ENCODE results near the gene TCF7.

TCF7 gene

DNA sequence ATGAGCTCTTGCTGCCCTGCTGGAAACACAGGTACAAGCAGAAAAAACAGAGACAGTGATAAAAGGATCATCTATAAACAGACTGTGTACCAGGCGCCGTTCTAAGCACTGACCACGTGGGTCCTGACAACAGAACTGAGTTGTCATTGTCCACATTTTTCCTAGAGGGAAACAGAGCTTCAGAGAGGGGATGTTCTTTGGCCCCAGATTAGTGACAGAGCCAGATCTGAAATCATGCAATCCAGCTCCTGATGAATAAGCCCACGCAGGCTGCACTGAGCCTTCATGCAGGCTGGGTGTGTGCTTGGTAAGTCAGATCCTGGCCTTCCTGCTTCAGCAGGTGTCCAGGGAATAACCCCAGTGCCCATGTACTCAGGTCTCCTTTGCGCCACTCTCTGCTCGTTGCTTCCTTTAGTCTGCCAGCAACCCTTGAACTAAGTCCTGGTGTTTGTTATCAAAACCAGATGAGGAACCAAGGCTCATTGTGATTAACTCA is 22.8 kb upstream of the TCF7 start:
- FAIRE-seq, result no peak
- DNase-seq (ENCODE audit: insufficient read length, low spot score), result no peak
- TF ChIP-seq, protein P1, sequence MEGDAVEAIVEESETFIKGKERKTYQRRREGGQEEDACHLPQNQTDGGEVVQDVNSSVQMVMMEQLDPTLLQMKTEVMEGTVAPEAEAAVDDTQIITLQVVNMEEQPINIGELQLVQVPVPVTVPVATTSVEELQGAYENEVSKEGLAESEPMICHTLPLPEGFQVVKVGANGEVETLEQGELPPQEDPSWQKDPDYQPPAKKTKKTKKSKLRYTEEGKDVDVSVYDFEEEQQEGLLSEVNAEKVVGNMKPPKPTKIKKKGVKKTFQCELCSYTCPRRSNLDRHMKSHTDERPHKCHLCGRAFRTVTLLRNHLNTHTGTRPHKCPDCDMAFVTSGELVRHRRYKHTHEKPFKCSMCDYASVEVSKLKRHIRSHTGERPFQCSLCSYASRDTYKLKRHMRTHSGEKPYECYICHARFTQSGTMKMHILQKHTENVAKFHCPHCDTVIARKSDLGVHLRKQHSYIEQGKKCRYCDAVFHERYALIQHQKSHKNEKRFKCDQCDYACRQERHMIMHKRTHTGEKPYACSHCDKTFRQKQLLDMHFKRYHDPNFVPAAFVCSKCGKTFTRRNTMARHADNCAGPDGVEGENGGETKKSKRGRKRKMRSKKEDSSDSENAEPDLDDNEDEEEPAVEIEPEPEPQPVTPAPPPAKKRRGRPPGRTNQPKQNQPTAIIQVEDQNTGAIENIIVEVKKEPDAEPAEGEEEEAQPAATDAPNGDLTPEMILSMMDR (IDR thresholded peaks at IDR 0.05; ENCODE audit: insufficient read depth, missing control alignments), result no peak

DNA sequence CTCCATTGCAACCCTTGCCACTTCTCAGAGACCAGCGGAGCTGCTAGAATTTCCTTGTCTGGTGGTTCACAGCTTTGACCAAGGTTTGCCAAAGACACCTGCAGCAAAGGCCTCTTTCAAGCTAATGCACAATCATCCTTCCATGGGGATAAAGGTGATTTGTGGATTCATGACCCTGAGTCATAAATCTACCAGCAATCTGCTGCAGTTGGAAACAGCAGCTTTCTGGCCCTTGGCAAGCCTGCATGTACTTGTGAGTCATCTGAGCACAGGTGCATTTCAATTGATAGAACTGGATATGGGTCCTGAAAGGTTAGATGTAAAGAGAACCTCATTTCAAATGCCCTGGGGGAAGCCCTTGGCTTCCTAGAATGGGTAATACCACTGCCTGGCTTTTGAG is 21.6 kb upstream of the TCF7 start:
- FAIRE-seq (no peak), DNase-seq (ENCODE audit: insufficient read length, low spot score) (no peak)
- TF ChIP-seq, protein P1 (IDR thresholded peaks at IDR 0.05; ENCODE audit: insufficient read depth, missing control alignments), result no peak

DNA sequence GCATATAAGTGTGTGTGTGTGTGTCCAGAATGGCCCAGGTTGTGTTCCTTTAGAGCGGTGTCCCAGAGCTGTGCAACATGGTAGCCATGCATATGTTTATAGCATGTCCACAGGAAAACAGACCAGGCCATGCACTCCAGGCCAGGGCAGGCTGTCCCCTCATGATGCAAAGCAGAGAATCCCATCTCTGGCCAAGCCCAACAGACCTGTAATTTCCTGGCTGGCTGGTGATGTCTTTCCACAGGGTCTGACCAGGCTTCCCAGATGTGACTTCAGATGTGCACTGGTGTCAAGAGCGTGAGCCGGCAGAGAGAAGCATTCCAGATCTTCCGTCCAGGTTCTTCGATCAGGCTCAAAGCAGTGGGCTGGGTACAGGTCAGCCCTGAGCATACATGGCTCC is 21.1 kb upstream of the TCF7 start:
- FAIRE-seq, result no peak
- no peak for DNase-seq (ENCODE audit: insufficient read length, low spot score)
- TF ChIP-seq, protein P1 (IDR thresholded peaks at IDR 0.05; ENCODE audit: insufficient read depth, missing control alignments), result no peak

DNA sequence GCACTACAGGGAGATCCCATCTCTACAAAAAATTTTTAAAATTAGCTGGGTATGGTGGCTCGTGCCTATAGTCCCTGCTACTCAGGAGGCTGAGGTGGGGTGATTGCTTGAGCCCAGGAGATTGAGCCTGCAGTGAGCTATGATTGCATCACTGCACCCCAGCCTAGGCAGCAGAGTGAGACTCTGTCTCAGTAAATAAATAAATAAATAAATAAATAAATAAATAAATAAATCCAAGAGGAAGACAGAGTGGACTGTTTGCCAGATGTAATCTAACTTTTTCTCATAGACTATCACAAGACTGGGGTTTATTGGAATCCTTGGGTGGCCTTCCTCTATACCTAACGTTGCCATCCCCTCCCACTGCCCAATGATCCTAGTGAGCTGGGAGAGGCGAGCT is 19.2 kb upstream of the TCF7 start:
- DNase-seq (ENCODE audit: insufficient read length, low spot score) (no peak), FAIRE-seq (no peak)
- TF ChIP-seq, protein P1 (IDR thresholded peaks at IDR 0.05; ENCODE audit: insufficient read depth, missing control alignments), result no peak

DNA sequence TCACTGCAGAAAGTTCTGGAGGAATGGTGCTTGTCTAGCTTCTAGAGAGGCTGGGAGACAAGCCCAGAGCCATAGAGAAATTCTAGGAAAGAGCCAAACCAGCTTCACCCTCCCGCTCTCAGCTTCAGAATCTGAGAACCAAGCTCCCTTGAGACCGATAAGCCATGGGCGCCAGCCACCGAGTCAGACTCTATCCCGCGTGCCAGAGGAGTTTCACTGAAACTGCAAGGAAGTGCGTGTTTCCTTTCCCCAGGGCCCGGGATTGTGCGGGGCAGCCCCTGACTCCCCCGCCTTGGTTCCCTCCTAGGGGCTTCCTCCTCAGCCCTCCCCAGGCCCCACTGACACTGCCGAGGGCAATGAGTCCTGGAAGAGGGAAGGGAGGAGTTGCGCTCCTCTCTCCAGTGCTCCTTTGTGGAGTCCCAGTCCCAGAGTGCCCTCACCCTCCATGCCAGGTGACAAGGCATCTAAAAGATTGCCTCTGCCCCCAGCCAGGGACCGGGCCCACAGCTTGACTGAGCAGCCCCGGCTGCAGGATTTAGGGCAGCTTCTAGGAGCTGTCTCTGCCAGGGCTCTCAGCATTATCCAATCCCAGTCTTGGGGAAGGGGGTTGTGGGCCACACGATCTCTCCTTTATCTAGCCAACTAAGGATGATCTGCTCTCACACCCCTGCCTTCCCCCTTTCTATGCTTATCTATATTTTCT is 18.4 kb upstream of the TCF7 start:
- DNase-seq (ENCODE audit: insufficient read length, low spot score), result no peak
- no peak for FAIRE-seq
- TF ChIP-seq, protein P1 (IDR thresholded peaks at IDR 0.05; ENCODE audit: insufficient read depth, missing control alignments), result no peak

DNA sequence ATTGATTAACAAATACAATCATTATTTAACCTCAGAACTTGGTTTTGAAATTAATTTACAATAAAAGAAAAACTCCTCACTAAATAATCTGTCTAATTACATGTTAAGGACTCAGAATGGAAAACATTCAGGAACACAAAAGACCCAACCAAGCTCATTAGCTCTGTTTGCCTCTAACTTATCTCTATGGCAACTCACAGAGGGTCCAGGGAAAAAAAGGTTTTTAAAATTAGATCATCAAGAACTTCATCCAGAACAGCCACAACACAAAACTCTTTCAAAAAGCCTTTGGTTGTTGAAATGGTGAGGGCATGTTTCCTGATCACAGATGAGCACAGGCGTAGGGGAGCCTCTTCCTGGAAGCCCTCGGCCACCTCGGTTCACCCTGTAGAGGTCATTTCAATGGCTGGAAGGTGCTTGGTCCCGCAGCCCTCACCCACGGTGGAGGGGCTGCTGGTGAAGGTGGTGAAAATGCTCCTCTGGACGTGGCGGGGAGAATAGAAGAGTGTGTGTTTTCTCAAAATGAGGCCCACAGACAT is 17.2 kb upstream of the TCF7 start:
- TF ChIP-seq, protein P1 (IDR thresholded peaks at IDR 0.05; ENCODE audit: insufficient read depth, missing control alignments), result no peak
- no peak for FAIRE-seq
- DNase-seq (ENCODE audit: insufficient read length, low spot score), result no peak

DNA sequence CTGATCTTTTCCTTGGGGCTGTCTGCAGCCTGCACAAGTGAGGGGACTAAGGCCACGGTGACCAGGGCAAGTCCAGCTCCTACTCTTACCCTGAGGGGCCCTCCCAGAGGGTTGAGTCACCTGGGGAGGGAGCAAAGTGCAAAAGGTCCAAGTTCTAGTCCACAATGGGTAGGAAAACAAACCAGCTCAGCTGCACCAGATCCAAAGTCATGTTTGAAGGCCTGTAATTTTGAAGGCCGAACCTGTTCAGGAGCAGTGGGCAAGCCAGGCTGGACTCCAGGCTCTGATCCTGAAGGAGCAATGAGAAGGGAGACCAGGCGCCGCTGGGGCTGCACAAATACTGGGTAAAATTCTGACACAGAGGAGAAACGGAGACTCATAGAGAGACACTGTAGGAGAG is 15.8 kb upstream of the TCF7 start:
- DNase-seq (ENCODE audit: insufficient read length, low spot score), result no peak
- TF ChIP-seq, protein P1 (IDR thresholded peaks at IDR 0.05; ENCODE audit: insufficient read depth, missing control alignments), result no peak
- FAIRE-seq, result no peak

Measured in D721Med (cell line).